RPMI8226 (cell line): ENCODE data around the gene MID1IP1.

Experiments used
- DNase-seq: peaks from one replicate; pipeline ENCODE4 v3.0.0-alpha.2; 2015

MID1IP1 gene

GRCh38 chrX:38800981-38801845 is at the start of gene MID1IP1:
Gene MID1IP1, plus strand, starts transcription at chrX:38801459. Its CDS starts 3,488 bp downstream, at chrX:38804947.
- DNase-seq: no peak

- DNase-seq: peak; percentile 52
Measured at GRCh38 chrX:38754102-38754790, 47.0 kb upstream of the MID1IP1 start.

GRCh38 chrX:38754818-38755718 is 46.2 kb upstream of the MID1IP1 start:
- DNase-seq: no peak

- no peak for DNase-seq
Measured at GRCh38 chrX:38760883-38761282, 40.4 kb upstream of the MID1IP1 start.

- DNase-seq: peak; percentile 18
Measured at GRCh38 chrX:38768079-38768478, 33.2 kb upstream of the MID1IP1 start.

- DNase-seq: no peak
Measured at GRCh38 chrX:38770152-38770551, 31.1 kb upstream of the MID1IP1 start.

GRCh38 chrX:38774249-38774648 is 27.0 kb upstream of the MID1IP1 start:
- no peak for DNase-seq

GRCh38 chrX:38796946-38797345 is 4.3 kb upstream of the MID1IP1 start:
- DNase-seq: no peak

GRCh38 chrX:38798956-38799355 is 2.3 kb upstream of the MID1IP1 start:
- DNase-seq: no peak

- DNase-seq: no peak
Measured at GRCh38 chrX:38799995-38800580, 1.2 kb upstream of the MID1IP1 start.

GRCh38 chrX:38803243-38803587 is 2.0 kb downstream of the MID1IP1 start:
- peak; percentile 32 for DNase-seq

GRCh38 chrX:38803588-38804431 is 2.6 kb downstream of the MID1IP1 start:
- DNase-seq: peak; percentile 91

- no peak for DNase-seq
Measured at GRCh38 chrX:38804432-38804681, 3.1 kb downstream of the MID1IP1 start.

GRCh38 chrX:38804682-38805431 is 3.6 kb downstream of the MID1IP1 start:
- peak; percentile 39 for DNase-seq

GRCh38 chrX:38805432-38806389 is 4.5 kb downstream of the MID1IP1 start:
- DNase-seq: peak; percentile 78

- peak; percentile 10 for DNase-seq
Measured at GRCh38 chrX:38806875-38807621, 5.8 kb downstream of the MID1IP1 start.

- DNase-seq: no peak
Measured at GRCh38 chrX:38807873-38808272, 6.6 kb downstream of the MID1IP1 start.

GRCh38 chrX:38811515-38812243 is 10.4 kb downstream of the MID1IP1 start:
- DNase-seq: no peak

GRCh38 chrX:38816155-38816554 is 14.9 kb downstream of the MID1IP1 start:
- DNase-seq: no peak
